Tibial nerve (tissue), 4 donors: ENCODE results near the gene AFF2.

Experiments used
- EP300 ChIP-seq, 2 donors: sonication (generic); formaldehyde crosslinking; IDR thresholded peaks; one replicate each; pipeline ENCODE4 v1.6.1; 2017; ENCODE audit warnings: antibody characterized with exemption in 2 of 2, mild to moderate bottlenecking in 1 of 2
- POLR2A ChIP-seq, 2 donors: fragments of 450-650 bp; IDR thresholded peaks; one replicate each; pipeline ENCODE4 v1.6.1; 2017; ENCODE audit warnings: antibody characterized with exemption in 2 of 2, mild to moderate bottlenecking in 2 of 2, moderate library complexity in 2 of 2
- TF ChIP-seq, protein P1 (sequence below), 5 experiments: fragments of 200-600 bp in 3 of 5; fragments of 450-650 bp in 2 of 5; sonication (generic) in 3 of 5; IDR thresholded peaks; one replicate each; pipeline ENCODE4 v1.5.1; 2016 to 2019; ENCODE audit warnings: antibody characterized with exemption in 5 of 5, mild to moderate bottlenecking in 3 of 5, moderate library complexity in 2 of 5

DNA sequence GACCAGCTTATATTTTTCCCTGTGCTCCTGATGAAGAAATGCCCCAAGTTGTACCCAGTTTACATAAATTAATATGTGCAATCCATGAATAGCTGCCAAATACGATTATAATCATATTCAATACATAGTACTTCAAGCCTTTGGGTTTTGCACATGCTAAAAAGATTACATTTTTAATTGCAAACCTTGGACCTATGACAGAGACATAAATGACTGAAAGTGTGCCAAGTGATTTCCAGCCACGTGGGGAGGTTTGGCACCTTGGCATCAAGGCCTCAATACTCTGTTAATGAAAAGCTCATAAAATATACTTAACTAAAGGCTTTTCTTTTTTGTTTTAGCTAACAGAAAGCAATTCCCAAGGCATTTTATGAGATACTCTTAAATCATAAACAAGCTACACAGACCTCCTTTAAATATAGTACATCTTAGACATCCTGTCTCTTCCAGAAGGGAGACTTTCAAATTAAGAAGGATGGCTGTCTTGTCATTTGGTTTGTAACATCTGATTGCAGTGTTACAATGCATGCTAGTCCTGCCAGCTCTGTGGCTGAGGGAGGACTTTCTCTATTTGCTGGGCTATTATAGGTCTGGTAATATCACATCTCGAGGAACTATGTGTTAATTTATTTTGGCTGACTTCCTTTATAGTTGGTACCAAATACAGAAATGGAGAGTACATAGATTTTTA lies 404.1 kb downstream of the AFF2 start:
- TF ChIP-seq, protein P1, sequence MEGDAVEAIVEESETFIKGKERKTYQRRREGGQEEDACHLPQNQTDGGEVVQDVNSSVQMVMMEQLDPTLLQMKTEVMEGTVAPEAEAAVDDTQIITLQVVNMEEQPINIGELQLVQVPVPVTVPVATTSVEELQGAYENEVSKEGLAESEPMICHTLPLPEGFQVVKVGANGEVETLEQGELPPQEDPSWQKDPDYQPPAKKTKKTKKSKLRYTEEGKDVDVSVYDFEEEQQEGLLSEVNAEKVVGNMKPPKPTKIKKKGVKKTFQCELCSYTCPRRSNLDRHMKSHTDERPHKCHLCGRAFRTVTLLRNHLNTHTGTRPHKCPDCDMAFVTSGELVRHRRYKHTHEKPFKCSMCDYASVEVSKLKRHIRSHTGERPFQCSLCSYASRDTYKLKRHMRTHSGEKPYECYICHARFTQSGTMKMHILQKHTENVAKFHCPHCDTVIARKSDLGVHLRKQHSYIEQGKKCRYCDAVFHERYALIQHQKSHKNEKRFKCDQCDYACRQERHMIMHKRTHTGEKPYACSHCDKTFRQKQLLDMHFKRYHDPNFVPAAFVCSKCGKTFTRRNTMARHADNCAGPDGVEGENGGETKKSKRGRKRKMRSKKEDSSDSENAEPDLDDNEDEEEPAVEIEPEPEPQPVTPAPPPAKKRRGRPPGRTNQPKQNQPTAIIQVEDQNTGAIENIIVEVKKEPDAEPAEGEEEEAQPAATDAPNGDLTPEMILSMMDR (IDR thresholded peaks at IDR 0.05): no peak
- TF ChIP-seq POLR2A (IDR thresholded peaks at IDR 0.05) (no peak), EP300 (IDR thresholded peaks at IDR 0.05) (no peak)
